Activated CD4-positive, alpha-beta T cell treated with anti-CD3 and anti-CD28 coated beads, Interleukin-2, Interleukin-4, amounts not matched to agents 100 ng/mL and 50 ng/mL, durations not matched to agents 16 hours and 8 hours (primary cell): ENCODE results near the gene VAT1.
"Not testable (repeated sequence)": the region's sequence is repeated elsewhere in the genome, so short reads cannot be mapped to it uniquely, and the experiment has no call there.

Experiments
- DNase-seq: peaks from one replicate; pipeline ENCODE4 v3.0.0-alpha.2; 2020; ENCODE audit warnings: low spot score

The VAT1 gene

GRCh38 chr17:42973323-42973722, 48.9 kb downstream of the VAT1 start:
- DNase-seq = not testable (repeated sequence)

GRCh38 chr17:42971589-42971988, 50.6 kb downstream of the VAT1 start:
- DNase-seq = no peak

DNA sequence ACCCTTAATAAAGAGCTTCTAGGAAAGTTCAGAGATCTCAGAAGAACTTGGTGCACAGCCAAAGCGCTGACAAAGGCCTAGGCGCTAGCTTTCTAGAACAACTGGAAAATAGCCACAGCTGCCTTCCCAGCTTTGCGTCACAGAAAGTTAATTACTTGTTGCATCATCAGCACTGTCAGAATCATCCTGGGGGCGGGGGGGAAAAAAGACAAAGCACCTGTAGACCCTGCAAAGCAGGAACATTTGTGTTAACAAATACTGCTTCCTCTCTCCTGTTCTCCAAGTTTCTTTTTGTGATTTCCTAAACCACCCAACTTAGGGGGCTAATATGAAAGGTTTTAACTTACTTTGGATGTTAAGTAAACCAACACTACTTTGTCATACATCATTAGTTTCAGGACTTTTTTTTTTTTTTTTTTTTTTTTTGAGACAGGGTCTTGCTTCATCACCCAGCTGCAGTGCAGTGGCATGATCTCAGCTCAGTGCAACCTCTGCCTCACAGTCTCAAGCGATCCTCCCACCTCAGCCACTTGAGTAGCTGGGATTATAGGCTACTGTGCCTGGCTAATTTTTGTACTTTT, 53.1 kb downstream of the VAT1 start:
- no peak for DNase-seq

DNA sequence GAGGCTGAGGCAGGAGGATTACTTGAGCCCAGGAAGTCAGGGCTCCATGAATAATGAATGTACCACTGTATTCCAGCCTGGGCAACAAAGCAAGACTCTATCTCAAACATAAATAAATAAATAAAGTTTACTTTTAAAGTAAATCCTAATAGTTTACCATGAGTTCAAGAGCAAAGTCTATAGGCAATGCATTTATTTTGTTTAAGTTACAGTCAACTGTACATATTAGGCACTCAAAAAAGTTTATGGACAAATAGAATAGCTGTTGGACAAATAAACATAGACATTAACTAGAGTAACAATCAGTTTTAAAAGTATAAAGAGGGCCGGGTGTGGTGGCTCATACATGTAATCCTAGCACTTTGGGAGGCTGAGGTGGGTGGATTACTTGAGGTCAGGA, 54.3 kb downstream of the VAT1 start:
- DNase-seq = no peak
